K562 (cell line): ENCODE data around the gene GXYLT2. TPM values are rescaled to one million over a fixed set of nuclear protein-coding genes. Genes with fewer than 3 reads are reported as not detected.
A peak's percentile ranks its signal among the peaks of the same experiment; 100 is the strongest.

ENCODE experiments used
- ADNP ChIP-seq: fragments of 200-800 bp; sonication (Bioruptor generic); IDR thresholded peaks from 2 replicates; pipeline ENCODE4 v1.6.1; 2016; ENCODE audit warnings: missing genetic modification characterization, missing compliant biosample characterization
- ATF3 ChIP-seq, 2 experiments: fragments of 450-650 bp in 1 of 2; sonication (generic) in 1 of 2; formaldehyde crosslinking in 1 of 2; IDR thresholded peaks in 1 of 2; conservative IDR thresholded peaks in 1 of 2; 2 replicates each; pipeline versions ENCODE4 v1.6.1 to v1.8.1; 2016 to 2023; ENCODE audit warnings: mild to moderate bottlenecking in 2 of 2, moderate library complexity in 2 of 2, inconsistent platforms in 1 of 2, missing genetic modification reagents in 1 of 2
- CREM ChIP-seq: IDR thresholded peaks from 2 replicates; pipeline ENCODE4 v1.6.1; 2014; ENCODE audit warnings: antibody characterized with exemption, low read depth
- CTCF ChIP-seq, 3 experiments: IDR thresholded peaks in 2 of 3; conservative IDR thresholded peaks in 1 of 3; 2 replicates each; pipeline ENCODE4 v1.5.1; 2011 to 2012; ENCODE audit warnings: low read length in 3 of 3, mild to moderate bottlenecking in 3 of 3, control low read depth in 2 of 3, improper control_type of control experiment in 1 of 3, inconsistent platforms in 1 of 3, low read depth in 1 of 3, mixed read lengths in 1 of 3, moderate library complexity in 1 of 3; ENCODE audit not compliant: insufficient read depth in 2 of 3
- EP400 ChIP-seq: fragments of 450-650 bp; IDR thresholded peaks from 2 replicates; pipeline ENCODE4 v1.6.1; 2017; ENCODE audit warnings: antibody characterized with exemption, mild to moderate bottlenecking, moderate library complexity
- ESRRA ChIP-seq: fragments of 450-650 bp; IDR thresholded peaks from 2 replicates; pipeline ENCODE4 v1.6.1; 2014; ENCODE audit warnings: low read depth, mild to moderate bottlenecking, moderate library complexity, borderline replicate concordance
- HES1 ChIP-seq: fragments of 450-650 bp; IDR thresholded peaks from 2 replicates; pipeline ENCODE4 v1.6.1; 2016; ENCODE audit warnings: low read depth, mild to moderate bottlenecking, moderate library complexity
- MTA2 ChIP-seq: fragments of 450-650 bp; IDR thresholded peaks from 2 replicates; pipeline ENCODE4 v1.6.1; 2016; ENCODE audit warnings: low read depth
- MXI1 ChIP-seq: IDR thresholded peaks from 2 replicates; pipeline ENCODE4 v1.6.1; 2011; ENCODE audit warnings: low read depth, mild to moderate bottlenecking, improper control_type of control experiment, low read length
- MYC ChIP-seq, 2 experiments: fragments of 250-450 bp in 1 of 2; sonication (Bioruptor Pico) in 1 of 2; IDR thresholded peaks; 2 replicates each; pipeline versions ENCODE4 v1.5.1 to v1.6.1; 2012 to 2021; ENCODE audit warnings: low read depth in 2 of 2, borderline replicate concordance in 1 of 2, improper control_type of control experiment in 1 of 2, low read length in 1 of 2, mild to moderate bottlenecking in 1 of 2, moderate library complexity in 1 of 2
- NBN ChIP-seq: fragments of 450-650 bp; IDR thresholded peaks from 2 replicates; pipeline ENCODE4 v1.6.1; 2016; ENCODE audit warnings: low read depth, mild to moderate bottlenecking
- NCOA2 ChIP-seq, 2 experiments: fragments of 450-650 bp; IDR thresholded peaks; 2 replicates each; pipeline ENCODE4 v1.6.1; 2018; ENCODE audit warnings: mild to moderate bottlenecking in 2 of 2, moderate library complexity in 1 of 2; ENCODE audit not compliant: partially characterized antibody in 2 of 2
- PHB ChIP-seq: fragments of 250-450 bp; sonication (Bioruptor Pico); IDR thresholded peaks from 2 replicates; pipeline ENCODE4 v1.5.0; 2021
- RCOR1 ChIP-seq, 2 experiments: IDR thresholded peaks; 2 replicates each; pipeline ENCODE4 v1.6.1; 2012; ENCODE audit warnings: low read depth in 2 of 2, low read length in 2 of 2, borderline replicate concordance in 1 of 2, improper control_type of control experiment in 1 of 2
- ZNF445 ChIP-seq: fragments of 250-450 bp; sonication (Bioruptor Pico); IDR thresholded peaks from 2 replicates; pipeline ENCODE4 v1.4.0; 2020; ENCODE audit warnings: low read depth, mild to moderate bottlenecking, moderate library complexity
- polyA plus RNA-seq, 8 experiments: library from polyadenylated mRNA; depleted of rRNA in 4 of 8; stranded (reverse) in 5 of 8; unstranded in 3 of 8; fragments of >200 nt; fragmentation: Nextera tagmentation in 2 of 8; fragmentation: Illumina TruSeq in 1 of 8; extraction: Ambion mirVana in 2 of 8; extraction: Trizol in 1 of 8; gene quantifications; 2 replicates each; pipeline versions ENCODE4 v1.2.1 to v1.2.3, GENCODE V29; 2011 to 2014; ENCODE audit warnings: inconsistent platforms in 1 of 8, missing spikeins in 1 of 8
- total RNA-seq, 7 experiments: library from RNA; depleted of rRNA in 6 of 7; stranded (reverse); fragments of >200 nt in 6 of 7; fragmentation: Illumina TruSeq in 2 of 7; extraction: Trizol in 2 of 7; gene quantifications; 2 replicates each; pipeline versions ENCODE4 v1.2.1 to v1.2.3, GENCODE V29; 2011 to 2021; ENCODE audit warnings: low replicate concordance in 1 of 7
- TF ChIP-seq, protein P1 (sequence below), 2 experiments: fragments of 150-350 bp in 1 of 2; IDR thresholded peaks; 2 replicates each; pipeline ENCODE4 v1.6.1; 2012 to 2016; ENCODE audit warnings: low read depth in 2 of 2, low read length in 2 of 2, mild to moderate bottlenecking in 1 of 2, moderate library complexity in 1 of 2

GXYLT2 gene
- total and polyA plus RNA-seq, 9 of the 15 experiments (the other 6 are each of a cell fraction or from before 2014, with no cell fraction given) = 0.71 to 6.0 (median 3.3) TPM

- TF ChIP-seq MYC (IDR thresholded peaks at IDR 0.05; ENCODE audit: low read depth, low read length) = peak; percentile 78
- no peak for TF ChIP-seq MYC (CRISPR knock-in tag; IDR thresholded peaks at IDR 0.05; ENCODE audit: borderline replicate concordance, low read depth)
- no peak for TF ChIP-seq NCOA2 (IDR thresholded peaks at IDR 0.05; ENCODE audit: partially characterized antibody in 2 of 2)
- 0 out of 2 replicates have a peak, but pooled peaks have one; percentile 19 for TF ChIP-seq ESRRA
- TF ChIP-seq, protein P1, sequence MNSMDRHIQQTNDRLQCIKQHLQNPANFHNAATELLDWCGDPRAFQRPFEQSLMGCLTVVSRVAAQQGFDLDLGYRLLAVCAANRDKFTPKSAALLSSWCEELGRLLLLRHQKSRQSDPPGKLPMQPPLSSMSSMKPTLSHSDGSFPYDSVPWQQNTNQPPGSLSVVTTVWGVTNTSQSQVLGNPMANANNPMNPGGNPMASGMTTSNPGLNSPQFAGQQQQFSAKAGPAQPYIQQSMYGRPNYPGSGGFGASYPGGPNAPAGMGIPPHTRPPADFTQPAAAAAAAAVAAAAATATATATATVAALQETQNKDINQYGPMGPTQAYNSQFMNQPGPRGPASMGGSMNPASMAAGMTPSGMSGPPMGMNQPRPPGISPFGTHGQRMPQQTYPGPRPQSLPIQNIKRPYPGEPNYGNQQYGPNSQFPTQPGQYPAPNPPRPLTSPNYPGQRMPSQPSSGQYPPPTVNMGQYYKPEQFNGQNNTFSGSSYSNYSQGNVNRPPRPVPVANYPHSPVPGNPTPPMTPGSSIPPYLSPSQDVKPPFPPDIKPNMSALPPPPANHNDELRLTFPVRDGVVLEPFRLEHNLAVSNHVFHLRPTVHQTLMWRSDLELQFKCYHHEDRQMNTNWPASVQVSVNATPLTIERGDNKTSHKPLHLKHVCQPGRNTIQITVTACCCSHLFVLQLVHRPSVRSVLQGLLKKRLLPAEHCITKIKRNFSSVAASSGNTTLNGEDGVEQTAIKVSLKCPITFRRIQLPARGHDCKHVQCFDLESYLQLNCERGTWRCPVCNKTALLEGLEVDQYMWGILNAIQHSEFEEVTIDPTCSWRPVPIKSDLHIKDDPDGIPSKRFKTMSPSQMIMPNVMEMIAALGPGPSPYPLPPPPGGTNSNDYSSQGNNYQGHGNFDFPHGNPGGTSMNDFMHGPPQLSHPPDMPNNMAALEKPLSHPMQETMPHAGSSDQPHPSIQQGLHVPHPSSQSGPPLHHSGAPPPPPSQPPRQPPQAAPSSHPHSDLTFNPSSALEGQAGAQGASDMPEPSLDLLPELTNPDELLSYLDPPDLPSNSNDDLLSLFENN (IDR thresholded peaks at IDR 0.05; ENCODE audit: low read depth in 2 of 2, low read length in 2 of 2) = 0 out of 4 replicates have a peak, but pooled peaks of 1 of the 2 experiments have one; percentile 43
- no peak for TF ChIP-seq ADNP (tag)
- peak; percentile 64 for TF ChIP-seq EP400
- peak; percentile 73 for TF ChIP-seq NBN
- TF ChIP-seq ATF3 (IDR thresholded peaks at IDR 0.05) = peak; percentile 90
- no peak for TF ChIP-seq ATF3 (CRISPR knock-in tag; conservative IDR thresholded peaks at IDR 0.05)
- TF ChIP-seq HES1 = peak; percentile 78
- TF ChIP-seq CREM = 0 out of 2 replicates have a peak, but pooled peaks have one; percentile 3
- TF ChIP-seq MTA2 = peak; percentile 44; the same call in 1 of the 2 replicates
- peak; percentile 38 to 92; a peak in 3 of 4 replicates for TF ChIP-seq RCOR1 (IDR thresholded peaks at IDR 0.05; ENCODE audit: borderline replicate concordance in 1 of 2, low read depth in 2 of 2, low read length in 2 of 2)
- TF ChIP-seq MXI1 = 0 out of 2 replicates have a peak, but pooled peaks have one; percentile 34
- peak in 2 of 3 experiments; percentile 45 to 64; a peak in 5 of 6 replicates for TF ChIP-seq CTCF (IDR thresholded peaks at IDR 0.05 in 2 of 3, conservative IDR thresholded peaks at IDR 0.05 in 1 of 3; ENCODE audit: insufficient read depth in 2 of 3, low read depth in 1 of 3, low read length in 3 of 3)
- TF ChIP-seq PHB (CRISPR knock-in tag) = no peak
- TF ChIP-seq ZNF445 (CRISPR knock-in tag) = no peak
These were observed 50.8 kb downstream of the GXYLT2 start (continued) for GRCh38 chr3:72938471-72939265.
